K562 (cell line): ENCODE results near the gene NR6A1. TPM values are rescaled to one million over a fixed set of nuclear protein-coding genes. Genes with fewer than 3 reads are reported as not detected.

ENCODE experiments used
- CBFA2T2 ChIP-seq: fragments of 450-650 bp; conservative IDR thresholded peaks from 2 replicates; pipeline ENCODE4 v1.6.1; 2017; ENCODE audit warnings: mild to moderate bottlenecking
- HEY1 ChIP-seq: fragments of 250-450 bp; sonication (Bioruptor Pico); IDR thresholded peaks from 2 replicates; pipeline ENCODE4 v1.5.0; 2020; ENCODE audit warnings: mild to moderate bottlenecking, moderate library complexity, borderline replicate concordance
- HMGN3 ChIP-seq: IDR thresholded peaks from 2 replicates; pipeline ENCODE4 v1.6.1; 2011; ENCODE audit warnings: borderline replicate concordance, low read depth, mild to moderate bottlenecking, mixed read lengths, low read length; ENCODE audit not compliant: insufficient read length; ENCODE audit errors: extremely low read depth
- KAT2B ChIP-seq: IDR thresholded peaks from one replicate; pipeline ENCODE4 v1.6.1; 2012; ENCODE audit warnings: low read depth, mild to moderate bottlenecking, control low read depth, inconsistent platforms, low read length, moderate library complexity
- MIER1 ChIP-seq: fragments of 450-650 bp; IDR thresholded peaks from 2 replicates; pipeline ENCODE4 v1.6.1; 2016; ENCODE audit warnings: antibody characterized with exemption, mild to moderate bottlenecking, low read depth
- MTA3 ChIP-seq: fragments of 450-650 bp; formaldehyde crosslinking; IDR thresholded peaks from 2 replicates; pipeline ENCODE4 v1.6.1; 2017; ENCODE audit warnings: mild to moderate bottlenecking, borderline replicate concordance
- MXI1 ChIP-seq: IDR thresholded peaks from 2 replicates; pipeline ENCODE4 v1.6.1; 2011; ENCODE audit warnings: low read depth, mild to moderate bottlenecking, improper control_type of control experiment, low read length
- NFE2 ChIP-seq: IDR thresholded peaks from 2 replicates; pipeline ENCODE4 v1.6.1; 2014; ENCODE audit warnings: antibody characterized with exemption, low read depth
- STAT5B ChIP-seq: fragments of 250-450 bp; sonication (Bioruptor Pico); IDR thresholded peaks from 2 replicates; pipeline ENCODE4 v1.8.0; 2021; ENCODE audit warnings: mild to moderate bottlenecking, inconsistent platforms
- TAF7 ChIP-seq: fragments of 450-650 bp; IDR thresholded peaks from 2 replicates; pipeline ENCODE4 v1.6.1; 2016; ENCODE audit warnings: missing genetic modification characterization, missing compliant biosample characterization
- ZBTB40 ChIP-seq, 2 experiments: fragments of 450-650 bp in 1 of 2; sonication (generic) in 1 of 2; formaldehyde crosslinking in 1 of 2; IDR thresholded peaks; 2 replicates each; pipeline versions ENCODE4 v1.7.1 to v1.9.0; 2016 to 2022; ENCODE audit warnings: inconsistent platforms in 1 of 2, mild to moderate bottlenecking in 1 of 2, missing genetic modification reagents in 1 of 2
- ZNF324 ChIP-seq: fragments of 250-450 bp; sonication (Bioruptor Pico); IDR thresholded peaks from 2 replicates; pipeline ENCODE4 v1.4.0; 2020; ENCODE audit warnings: mild to moderate bottlenecking
- ZSCAN29 ChIP-seq: fragments of 450-650 bp; IDR thresholded peaks from 2 replicates; pipeline ENCODE4 v1.6.1; 2017
- polyA plus RNA-seq, 8 experiments: library from polyadenylated mRNA; depleted of rRNA in 4 of 8; stranded (reverse) in 5 of 8; unstranded in 3 of 8; fragments of >200 nt; fragmentation: Nextera tagmentation in 2 of 8; fragmentation: Illumina TruSeq in 1 of 8; extraction: Ambion mirVana in 2 of 8; extraction: Trizol in 1 of 8; gene quantifications; 2 replicates each; pipeline versions ENCODE4 v1.2.1 to v1.2.3, GENCODE V29; 2011 to 2014; ENCODE audit warnings: inconsistent platforms in 1 of 8, missing spikeins in 1 of 8
- total RNA-seq, 7 experiments: library from RNA; depleted of rRNA in 6 of 7; stranded (reverse); fragments of >200 nt in 6 of 7; fragmentation: Illumina TruSeq in 2 of 7; extraction: Trizol in 2 of 7; gene quantifications; 2 replicates each; pipeline versions ENCODE4 v1.2.1 to v1.2.3, GENCODE V29; 2011 to 2021; ENCODE audit warnings: low replicate concordance in 1 of 7
- TF ChIP-seq, protein P1 (sequence below): sonication (generic); formaldehyde crosslinking; IDR thresholded peaks from 2 replicates; pipeline ENCODE4 v1.8.1; 2023; ENCODE audit warnings: mild to moderate bottlenecking, missing genetic modification reagents
- TF ChIP-seq, protein P2 (sequence below): fragments of 250-450 bp; sonication (Bioruptor Pico); IDR thresholded peaks from 2 replicates; pipeline ENCODE4 v1.5.1; 2021; ENCODE audit warnings: mild to moderate bottlenecking

NR6A1 gene
- total and polyA plus RNA-seq, 9 of the 15 experiments (the other 6 are each of a cell fraction or from before 2014, with no cell fraction given): 9.7 to 55.4 (median 28.3) TPM

DNA sequence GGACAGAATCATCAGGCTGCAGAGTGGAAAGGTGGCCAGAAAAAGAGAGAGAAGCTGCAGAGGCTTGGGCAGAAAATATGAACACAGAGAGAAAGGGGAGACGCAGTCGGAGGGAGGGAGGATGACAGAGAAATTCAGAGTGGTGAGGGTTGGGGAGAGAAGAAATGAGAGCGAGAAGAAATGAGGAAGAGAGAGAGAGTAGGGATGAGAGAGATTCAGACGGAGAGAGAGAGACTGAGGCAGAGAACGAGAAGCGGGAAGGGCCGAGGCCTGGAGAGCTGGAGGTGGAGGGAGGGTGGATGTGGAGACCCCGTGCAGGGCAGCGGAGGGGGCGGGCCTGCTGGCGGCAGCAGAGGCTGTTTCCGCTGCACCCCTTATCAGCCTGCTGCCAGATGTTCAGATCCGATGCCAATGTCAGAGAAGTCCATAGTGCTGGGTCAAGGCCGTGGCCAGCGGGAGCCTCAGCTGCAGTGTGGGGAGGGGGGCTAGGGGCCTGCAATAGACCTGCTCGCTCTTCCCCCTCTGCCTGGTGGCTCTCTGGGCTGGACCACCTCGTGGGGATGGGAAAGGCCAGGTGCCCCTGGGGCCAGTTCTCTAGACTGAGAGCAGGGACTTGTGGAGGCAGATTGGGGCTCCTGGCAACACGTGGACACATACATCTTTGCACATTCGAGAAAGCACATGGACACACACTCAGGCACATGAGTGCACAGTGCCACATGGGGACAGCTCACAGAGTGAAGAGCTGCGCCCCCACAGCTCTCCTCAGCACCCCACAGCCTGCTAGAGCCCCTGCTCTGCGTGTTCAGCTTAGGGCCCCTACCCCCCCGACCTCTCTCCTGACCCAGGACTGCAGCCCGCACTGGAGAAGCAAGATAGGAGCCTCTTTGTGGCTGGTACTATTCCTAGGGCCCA lies 259.0 kb downstream of the NR6A1 start (continued):
- TF ChIP-seq, protein P1, sequence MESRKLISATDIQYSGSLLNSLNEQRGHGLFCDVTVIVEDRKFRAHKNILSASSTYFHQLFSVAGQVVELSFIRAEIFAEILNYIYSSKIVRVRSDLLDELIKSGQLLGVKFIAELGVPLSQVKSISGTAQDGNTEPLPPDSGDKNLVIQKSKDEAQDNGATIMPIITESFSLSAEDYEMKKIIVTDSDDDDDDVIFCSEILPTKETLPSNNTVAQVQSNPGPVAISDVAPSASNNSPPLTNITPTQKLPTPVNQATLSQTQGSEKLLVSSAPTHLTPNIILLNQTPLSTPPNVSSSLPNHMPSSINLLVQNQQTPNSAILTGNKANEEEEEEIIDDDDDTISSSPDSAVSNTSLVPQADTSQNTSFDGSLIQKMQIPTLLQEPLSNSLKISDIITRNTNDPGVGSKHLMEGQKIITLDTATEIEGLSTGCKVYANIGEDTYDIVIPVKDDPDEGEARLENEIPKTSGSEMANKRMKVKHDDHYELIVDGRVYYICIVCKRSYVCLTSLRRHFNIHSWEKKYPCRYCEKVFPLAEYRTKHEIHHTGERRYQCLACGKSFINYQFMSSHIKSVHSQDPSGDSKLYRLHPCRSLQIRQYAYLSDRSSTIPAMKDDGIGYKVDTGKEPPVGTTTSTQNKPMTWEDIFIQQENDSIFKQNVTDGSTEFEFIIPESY (CRISPR knock-in tag): no peak
- TF ChIP-seq MTA3: no peak
- TF ChIP-seq ZSCAN29: no peak
- no peak for TF ChIP-seq MXI1
- no peak for TF ChIP-seq HEY1
- no peak for TF ChIP-seq ZNF324 (CRISPR knock-in tag)
- TF ChIP-seq HMGN3: no peak
- TF ChIP-seq MIER1: no peak
- no peak for TF ChIP-seq KAT2B
- TF ChIP-seq NFE2: no peak
- TF ChIP-seq, protein P2, sequence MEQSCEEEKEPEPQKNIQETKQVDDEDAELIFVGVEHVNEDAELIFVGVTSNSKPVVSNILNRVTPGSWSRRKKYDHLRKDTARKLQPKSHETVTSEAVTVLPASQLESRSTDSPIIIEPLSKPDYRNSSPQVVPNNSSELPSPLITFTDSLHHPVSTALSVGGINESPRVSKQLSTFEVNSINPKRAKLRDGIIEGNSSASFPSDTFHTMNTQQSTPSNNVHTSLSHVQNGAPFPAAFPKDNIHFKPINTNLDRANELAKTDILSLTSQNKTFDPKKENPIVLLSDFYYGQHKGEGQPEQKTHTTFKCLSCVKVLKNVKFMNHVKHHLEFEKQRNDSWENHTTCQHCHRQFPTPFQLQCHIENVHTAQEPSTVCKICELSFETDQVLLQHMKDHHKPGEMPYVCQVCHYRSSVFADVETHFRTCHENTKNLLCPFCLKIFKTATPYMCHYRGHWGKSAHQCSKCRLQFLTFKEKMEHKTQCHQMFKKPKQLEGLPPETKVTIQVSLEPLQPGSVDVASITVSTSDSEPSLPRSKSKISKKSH (CRISPR knock-in tag): no peak
- TF ChIP-seq CBFA2T2: peak; percentile 67
- TF ChIP-seq STAT5B (CRISPR knock-in tag): no peak
- TF ChIP-seq ZBTB40 (IDR thresholded peaks at IDR 0.05): peak; percentile 41; the same call in 1 of the 2 replicates
- TF ChIP-seq ZBTB40 (CRISPR knock-in tag; IDR thresholded peaks at IDR 0.05): no peak
- TF ChIP-seq TAF7 (tag): no peak
